Measurements from ENCODE around the gene GRAMD2A.
"Not testable (repeated sequence)": the region's sequence is repeated elsewhere in the genome, so short reads cannot be mapped to it uniquely, and the experiment has no call there.

The GRAMD2A gene

DNA sequence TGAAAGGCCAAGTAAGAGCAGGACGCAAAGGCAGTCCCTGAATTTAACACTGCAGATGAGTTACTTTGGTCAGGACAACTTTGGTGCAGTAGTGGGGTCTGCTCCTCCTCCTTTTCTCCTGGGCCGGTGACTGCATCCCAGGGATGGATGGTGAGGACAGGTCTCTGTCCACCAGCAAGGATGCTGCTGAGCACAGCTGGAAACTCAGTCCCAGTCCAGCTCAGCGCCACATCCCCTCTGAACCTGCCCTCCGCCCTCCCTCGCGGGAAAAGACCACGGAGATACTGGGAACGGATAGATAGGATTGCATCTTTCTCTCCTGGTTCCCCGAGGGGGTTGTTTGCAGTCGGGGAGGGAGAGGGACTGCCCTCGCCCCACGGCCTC is 13.8 kb downstream of the GRAMD2A start:
- DNase-seq: no peak

DNA sequence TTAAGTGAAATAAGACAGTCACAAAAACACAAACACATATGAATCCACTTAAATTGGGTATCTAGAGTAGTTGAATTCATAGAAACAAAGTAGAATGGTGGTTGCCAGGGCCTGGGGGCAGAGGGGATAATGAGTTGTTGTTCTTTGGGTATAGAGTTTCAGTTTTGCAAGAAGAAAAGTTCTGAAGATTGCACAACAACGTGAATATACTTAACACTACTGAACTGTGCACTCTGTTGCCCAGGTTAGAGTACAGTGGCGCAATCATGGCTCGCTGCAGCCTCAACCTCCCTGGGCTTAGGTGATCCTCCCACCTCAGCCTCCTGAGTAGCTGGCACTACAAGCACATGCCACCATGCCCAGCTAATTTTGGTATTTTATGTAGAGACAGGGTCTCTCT is 14.9 kb downstream of the GRAMD2A start:
- no peak for DNase-seq

DNA sequence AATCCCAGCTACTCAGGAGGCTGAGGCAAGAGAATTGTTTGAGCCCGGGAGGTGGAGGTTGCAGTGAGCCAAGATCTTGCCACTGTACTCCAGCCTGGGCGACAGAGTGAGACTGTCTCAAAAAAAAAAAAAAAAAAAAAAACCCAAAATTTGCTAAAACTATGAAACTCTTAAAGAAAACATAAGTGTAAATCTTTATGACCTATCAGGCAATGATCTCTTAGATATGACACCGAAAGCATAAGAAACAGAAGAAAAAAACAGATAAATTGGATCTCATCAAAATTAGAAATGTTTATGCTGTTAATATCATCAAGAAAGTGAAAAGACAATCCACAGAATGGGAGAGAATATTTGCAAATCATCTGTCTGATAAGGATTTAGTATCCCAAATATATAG is 15.3 kb downstream of the GRAMD2A start:
- DNase-seq: no peak

DNA sequence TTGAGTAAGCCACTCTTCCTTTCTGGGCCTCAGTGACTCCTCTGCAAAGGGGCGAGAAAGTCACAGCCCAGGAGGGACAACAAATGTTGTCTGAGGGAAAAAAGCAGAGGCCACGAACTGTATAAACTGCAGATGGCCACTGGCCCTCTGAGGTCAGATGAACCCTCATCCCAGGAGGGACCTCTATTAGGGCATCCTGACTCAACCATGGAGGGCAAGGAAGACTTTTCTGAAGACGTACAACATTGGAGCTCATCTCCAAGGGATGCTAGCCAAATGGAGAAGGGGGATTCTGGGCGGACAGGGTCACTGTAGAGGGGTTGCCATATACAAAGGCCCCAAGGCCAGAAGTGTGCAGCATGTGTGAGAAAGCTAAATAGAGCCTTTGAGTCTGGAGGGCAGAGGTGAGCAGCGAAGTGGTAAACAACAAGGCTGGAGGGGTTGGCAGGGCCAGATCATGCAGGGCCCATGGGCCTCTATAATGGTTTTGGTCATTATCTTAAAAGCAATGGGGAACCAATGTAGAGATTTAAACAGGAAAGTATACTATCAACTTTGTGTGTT is 16.7 kb downstream of the GRAMD2A start:
- DNase-seq: no peak

DNA sequence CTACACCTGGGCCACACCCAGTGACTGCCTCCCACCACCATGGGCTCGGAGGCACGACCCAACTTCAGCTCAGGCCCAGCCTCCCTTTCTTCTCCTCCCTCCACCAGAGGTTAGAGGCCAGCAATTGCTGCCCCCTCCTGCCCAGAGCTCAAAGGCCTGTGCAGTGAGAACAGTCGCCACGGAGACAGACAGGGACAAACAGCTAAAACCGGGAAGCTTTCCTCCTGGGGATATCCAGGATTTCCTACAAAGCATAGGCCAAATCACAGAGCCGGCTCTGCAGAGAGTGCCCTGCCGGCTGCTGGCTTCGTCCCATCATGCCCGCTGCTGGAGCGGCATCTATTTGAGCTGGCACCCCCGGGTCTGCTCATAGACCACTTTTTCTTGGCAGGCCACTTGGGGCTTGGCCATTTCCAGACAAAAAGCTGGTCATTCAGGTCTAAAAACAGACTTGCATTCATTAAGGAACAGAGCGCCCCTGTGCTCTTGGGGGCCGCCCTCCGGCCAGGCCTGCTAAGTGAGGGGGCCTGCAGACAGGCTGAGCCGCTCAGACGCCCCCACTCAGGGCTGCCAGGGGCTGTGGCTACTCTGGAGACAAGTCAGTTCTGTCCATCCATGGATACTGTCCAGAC is 17.5 kb downstream of the GRAMD2A start:
- DNase-seq: no peak

DNA sequence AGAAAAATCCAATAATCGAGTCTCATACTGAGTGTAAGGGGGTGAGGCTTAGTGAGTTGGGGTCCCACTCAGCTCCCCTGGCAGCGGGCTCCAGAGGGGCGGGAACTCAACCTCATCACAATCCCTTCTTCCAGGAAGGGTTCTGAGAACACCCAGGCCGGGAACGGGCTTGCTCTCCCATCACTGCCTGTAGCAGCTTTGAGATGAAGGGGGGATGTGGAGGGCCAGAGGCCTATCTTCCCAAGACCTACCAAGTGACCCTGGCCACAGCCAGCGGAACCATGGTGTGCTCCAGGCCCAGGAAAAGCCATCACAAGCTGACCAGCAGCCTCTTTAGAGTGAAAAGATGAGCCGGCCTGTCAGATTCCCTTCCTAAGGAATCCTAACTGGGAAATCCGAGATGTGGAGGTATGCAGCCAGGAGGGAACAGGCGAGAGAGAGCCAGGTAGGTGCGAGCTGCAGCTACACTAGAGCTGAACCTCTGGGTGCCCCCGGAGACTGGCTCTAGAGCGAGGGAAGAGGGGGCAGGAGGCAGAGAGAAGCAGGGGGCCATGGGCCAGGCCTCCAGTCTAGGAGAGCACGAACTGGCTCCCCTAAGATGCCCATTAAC is 18.5 kb downstream of the GRAMD2A start:
- DNase-seq: no peak

DNA sequence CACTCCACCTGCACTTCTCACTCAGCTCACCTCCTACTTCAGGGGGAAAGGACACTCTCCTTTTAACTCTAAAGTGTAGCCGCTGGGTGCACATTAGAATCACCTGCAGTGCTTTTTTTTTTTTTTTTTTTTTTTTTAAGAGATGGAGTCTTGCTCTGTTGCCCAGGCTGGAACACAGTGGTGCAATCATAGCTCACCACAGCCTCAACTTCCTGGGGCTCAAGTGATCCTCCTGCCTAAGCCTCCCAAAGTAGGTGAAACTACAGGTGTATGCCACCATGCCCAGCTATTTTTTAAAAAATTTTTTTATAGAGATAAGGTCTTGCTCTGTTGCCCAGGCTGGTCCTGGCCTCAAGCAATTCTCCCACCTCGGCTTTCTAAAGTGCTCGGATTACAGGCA is 20.8 kb downstream of the GRAMD2A start:
- DNase-seq: no peak

DNA sequence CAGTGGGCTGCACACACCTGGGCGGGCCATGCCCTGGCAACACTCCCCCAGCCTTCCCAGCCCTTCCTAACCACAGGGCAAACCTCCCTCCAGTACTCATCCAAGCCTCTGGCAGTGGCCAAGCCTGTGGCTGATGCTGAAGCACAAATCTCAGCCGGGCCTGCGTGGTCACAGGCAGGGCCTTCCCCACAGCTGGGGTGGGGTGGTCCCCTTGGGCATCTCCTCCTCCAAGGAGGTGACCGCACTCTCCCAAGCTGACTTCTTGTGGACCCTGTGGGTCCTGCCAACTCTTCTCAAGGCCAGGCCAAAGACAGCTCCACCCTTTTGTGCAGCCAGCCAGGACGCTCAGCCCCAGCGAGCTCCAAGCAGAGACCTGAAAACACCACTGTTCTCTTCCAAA is 21.4 kb downstream of the GRAMD2A start:
- DNase-seq: no peak

DNA sequence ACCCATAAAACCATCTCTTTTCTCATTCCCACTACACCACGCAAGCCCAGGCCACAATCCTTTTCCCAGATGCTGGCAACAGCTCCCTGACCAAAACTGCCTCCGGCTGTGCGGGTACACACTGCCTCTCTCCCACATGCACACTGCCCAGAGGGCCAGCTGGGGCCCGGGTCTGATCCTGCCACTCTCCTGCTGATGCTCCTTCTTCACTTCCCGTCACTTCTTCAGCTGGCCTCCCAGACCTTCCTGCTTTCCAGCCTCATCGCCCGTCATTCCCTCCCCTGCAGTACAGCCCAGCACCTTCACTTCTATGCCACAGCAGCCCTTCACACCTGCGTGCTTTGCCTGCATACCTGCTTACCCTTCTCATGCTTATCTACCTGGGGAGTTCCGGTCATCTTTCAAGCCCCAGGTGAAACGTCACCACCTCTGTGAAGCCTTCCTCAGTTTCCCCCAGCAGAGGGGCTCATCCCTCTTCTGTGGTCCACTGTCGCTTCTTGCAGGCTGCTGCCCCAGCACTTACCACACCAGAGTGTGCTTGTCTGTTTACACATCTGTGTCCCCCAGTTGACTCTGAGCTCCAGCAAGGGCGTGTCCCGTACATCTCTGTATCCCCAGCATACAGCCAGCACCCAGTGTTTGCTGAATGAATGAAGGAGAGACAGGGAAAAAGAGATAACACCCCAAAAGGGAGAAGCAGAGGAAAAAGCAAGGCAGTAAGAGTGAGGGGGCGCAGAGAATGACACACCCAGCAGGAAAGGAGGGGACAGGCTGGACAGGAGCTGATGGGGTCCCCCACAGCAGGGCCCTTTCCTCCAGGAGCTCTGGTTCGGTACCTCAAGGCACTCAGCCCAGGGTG is 22.2 kb downstream of the GRAMD2A start:
- DNase-seq: no peak

DNA sequence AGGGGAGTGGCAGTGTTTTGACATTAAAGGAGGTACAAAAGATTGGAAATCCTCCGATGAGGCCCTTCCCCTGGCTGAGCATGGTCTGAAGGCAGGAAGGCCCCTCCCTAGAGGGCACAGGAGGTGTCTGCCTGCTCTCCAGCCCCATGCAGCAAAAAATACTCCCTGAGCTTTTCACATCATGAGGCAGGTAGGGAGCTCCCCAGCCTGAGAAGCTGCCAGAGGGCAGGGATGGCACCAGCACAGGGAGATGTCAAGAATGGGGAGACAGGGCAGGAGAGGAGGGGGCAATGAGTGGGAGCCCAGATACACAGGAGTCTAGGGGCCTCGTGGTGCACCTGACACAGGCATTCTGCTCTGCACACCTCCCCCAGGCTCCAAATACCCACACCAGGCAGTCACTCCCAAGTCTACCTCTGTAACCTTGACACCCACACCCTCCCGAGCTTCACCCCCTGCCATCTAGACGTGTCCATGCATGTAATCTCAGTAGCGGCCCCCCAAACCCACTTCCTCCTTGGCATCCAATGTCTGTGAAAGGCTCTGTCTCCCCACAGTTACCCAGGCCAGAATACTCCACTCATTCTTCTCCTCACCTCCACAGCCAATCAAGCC is 22.9 kb downstream of the GRAMD2A start:
- no peak for DNase-seq

DNA sequence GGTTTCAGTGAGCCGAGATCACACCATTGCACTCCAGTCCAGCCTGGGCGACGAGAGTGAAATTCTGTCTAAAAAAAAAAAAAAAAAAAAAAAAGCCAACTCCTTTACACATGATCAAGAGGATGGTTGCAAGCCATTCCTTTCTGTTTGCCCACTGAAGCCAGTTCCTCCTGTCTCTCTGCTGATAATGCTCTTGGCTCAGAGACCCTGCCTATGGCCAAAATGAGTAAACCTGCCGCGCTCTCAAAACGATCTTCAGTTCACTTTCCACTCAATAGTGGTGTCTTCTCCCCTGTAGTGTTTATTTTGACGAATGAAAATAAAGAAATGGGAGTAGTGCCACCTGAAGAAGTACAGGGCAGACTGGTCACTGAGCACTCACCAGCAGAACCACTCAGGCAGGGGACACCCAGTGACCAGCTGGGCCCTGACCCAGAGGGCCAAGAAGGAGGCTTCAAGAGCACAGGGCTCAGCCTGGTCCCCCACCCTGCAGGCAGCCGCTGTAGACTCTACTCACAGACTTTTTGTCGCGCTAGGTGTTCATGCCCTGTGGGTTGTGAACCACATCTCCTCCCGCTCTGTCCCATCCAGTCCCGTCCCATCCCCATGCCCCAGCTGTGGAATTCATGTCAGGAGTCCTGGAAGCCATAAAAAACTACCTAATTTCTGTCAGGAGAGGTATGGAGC is 23.6 kb downstream of the GRAMD2A start:
- no peak for DNase-seq

DNA sequence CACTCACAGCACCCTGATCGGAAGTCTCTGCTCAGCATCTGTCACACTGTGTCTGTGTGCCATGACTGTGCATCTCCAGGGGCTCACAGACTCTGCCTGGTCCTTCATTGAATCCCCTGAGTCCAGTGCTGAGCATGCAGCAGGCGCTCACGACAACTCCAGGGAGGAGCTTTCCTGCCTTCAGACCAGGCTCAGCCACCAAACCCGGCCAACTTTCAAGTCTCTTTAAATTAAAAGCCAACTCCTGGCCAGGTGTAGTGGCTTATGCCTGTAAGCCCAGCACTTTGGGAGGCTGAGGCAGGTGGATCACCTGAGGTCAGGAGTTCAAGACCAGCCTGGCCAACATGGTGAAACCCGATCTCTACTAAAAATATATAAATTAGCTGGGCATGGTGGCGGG is 24.2 kb downstream of the GRAMD2A start:
- no peak for DNase-seq

DNA sequence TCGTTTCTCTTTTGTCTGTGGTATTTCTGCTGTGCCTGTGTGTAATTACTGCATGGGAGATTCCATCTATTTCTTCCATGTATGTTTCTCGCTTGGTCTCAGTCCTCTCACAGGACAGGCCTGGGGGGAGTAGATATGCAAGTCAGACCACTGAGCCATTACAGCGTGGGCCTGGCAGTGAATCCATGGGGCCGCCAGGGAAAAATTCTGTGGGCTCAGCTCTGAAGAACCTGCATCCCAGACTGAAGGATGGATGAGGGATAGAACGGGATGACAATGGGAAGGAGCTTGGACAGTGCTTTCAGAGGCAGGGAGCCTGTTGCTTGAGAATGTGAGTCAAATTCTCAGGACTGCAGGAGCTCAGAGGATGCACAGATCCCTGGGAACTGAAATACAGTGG is 24.8 kb downstream of the GRAMD2A start:
- no peak for DNase-seq

DNA sequence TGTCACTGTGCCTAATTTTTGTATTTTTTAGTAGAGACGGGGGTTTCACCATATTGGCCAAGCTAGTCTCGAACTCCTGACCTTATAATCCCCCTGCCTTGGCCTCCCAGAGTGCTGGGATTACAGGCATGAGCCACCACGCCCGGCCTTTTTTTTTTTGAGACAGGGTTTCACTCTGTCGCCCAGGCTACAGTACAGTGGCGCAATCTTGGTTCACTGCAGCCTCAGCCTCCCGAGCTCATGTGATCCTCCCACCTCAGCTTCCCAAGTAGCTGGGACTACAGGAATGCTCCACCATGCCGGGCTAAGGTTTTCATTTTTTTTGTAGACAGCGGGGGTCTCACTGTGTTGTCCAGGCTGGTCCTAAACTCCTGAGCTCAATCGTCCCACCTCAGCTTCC is 25.6 kb downstream of the GRAMD2A start:
- not testable (repeated sequence) for DNase-seq

DNA sequence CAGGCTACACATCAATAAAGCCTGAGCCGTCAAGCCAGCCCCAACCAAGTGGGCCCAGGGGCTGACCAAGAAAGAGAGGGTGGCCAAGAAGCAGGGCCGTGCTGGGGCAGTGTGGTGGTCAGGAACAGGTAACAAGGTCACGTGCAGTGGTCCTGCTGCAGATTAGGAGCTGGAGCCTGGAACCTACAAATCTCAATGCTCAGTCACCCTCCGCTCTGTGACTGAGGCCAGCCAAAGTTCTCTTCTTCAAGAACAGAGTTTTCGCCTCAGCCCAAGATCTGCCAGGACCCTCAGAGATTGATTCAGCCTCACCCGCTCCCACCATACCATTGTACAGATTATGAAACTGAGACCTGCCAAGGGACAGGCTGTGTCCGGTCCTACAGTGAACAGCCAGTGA is 26.9 kb downstream of the GRAMD2A start:
- no peak for DNase-seq

DNA sequence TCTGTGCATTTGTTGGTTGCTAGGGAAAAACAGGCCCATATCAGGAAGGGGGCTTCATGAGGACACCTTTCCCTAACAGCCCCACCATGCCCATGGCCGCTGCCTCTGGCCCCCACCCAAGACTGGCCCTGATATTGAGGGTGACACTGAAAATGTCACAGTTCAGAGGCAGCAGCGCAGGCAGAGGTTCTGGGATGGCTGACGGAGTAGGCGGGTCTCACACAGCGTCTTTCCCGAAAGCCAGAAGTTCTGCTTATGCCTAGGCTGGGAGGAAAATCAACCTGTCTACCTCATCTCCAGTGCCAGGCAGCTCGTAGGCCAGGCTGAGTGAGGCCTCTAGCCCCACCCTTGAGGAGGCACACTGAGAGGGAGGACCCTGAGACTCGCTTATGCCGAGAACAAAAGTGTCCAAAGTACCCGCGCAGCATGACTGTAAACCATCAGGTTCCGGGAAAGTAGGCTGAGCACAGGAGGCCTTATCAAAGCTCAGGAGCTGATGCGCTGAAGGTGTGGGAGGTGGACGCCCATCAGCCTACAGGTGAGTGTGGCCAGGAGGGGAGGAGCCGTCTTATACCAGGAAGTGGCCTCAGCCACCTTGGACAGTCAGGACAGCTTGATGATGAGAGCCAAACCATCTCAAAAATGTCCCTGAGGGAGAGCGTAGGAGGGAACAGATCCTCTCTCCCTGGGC is 27.5 kb downstream of the GRAMD2A start:
- no peak for DNase-seq

DNA sequence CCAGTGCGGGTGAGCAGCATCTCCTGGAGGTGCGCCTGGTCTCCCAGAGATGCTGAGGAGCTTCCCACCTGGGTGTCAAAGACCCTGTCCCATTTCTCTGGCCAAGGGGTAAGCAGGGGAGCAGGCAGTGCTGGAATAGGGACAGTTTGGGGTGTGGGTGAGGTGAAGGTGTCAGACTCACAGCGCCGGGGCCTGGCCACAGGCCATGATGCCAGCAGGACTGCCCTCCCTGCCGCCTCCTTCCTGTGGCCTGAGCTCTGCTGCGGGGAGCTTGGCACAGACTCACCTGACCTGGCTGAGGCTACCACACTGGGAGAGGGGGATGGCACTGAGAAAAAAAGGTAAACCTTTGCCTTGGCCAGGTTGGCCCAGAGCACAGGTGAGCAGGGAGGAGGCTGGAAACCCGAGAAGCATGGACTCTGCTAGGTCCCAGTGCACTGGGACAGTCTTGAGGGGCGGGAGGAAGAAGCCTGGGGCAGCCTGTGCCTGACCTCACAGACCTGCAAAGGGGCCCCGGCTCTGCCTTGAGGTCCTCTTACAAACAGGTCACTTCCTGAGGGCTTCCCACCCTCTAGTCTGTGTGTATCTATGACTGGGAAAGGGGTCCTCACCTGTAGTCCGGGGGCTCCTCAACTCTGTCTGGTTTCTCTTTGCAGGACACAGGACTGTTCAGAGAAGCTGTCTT is 28.2 kb downstream of the GRAMD2A start:
- DNase-seq: no peak

DNA sequence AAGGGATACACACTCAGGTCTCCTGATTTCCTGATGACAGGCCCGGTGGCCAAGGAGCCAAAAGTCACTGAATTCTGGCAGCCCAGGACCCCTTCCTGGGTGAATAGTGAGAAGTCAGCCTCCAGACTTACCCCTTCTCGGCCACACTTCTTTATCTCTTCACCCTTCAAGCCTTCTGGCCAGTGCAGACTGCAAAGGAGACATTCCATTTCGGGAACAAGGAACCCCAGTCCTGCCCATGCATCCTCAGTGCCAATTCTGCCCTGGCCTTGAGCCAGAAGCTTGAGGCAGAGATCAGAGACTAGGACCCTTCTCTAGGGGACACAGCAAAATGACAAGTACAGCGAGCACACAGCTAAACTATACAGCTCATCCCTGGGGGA is 28.8 kb downstream of the GRAMD2A start:
- DNase-seq: no peak

DNA sequence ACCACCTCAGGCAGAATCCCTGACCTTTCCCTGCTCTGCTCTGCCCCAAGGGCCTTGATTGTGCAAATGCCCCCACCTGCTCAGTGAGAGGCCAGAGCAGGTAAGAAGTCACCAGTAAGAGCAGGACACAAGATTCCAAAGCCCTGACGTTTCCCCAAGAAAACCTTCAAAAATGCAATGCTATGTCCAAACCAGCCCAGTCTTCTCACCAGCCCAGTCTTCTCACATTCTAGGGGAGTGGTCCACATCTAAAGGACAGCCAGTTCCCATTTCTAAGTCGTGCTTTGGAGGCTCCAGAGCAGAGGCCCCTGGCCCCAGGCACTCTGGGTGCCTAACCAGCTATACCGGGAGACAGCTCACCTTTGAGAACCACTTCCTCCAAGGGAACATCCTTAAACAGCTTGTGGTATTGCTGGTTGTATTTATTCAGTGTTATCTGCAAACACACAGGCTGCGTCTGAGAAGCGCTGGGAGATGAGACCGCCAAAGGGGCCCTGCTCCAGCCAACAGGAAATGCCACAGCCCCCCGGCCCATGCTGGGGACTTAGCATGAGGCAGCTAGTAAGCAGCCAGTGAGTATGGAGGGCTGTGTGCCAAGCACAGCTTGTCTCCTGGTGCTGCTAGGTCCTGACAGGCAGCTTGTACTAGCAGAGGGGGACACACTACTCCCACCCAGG is 29.3 kb downstream of the GRAMD2A start:
- DNase-seq: no peak

DNA sequence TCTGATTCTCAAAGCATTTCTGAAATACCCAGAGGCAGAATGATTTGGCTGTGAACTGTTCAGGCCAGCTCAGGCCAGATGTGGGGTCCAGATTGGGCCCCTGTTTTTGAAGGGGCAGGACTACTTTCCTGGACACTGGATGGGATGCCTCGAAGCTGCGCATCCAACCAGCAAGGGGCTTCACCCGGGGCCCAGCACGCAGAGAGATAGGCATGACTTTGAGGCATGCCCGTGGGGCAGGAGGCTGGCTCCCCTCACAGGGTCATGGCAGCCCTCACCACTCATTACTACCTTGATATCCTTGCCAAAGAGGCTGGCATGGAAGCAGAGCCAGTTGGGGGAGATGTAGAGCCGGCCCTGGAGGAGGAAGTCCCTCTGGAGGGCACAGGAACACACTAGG is 30.1 kb downstream of the GRAMD2A start:
- no peak for DNase-seq

Data from CD4-positive, alpha-beta T cell treated with Interleukin-17A for 1 hour (primary cell).